CD4-positive, alpha-beta T cell treated with Interleukin-2 at 100 ng/mL for 4 hours (primary cell): ENCODE measurements around the gene MAGEB16.

Experiments
- DNase-seq: peaks from one replicate; pipeline ENCODE4 v3.0.0-alpha.2; 2020; ENCODE audit warnings: low spot score

MAGEB16 gene

DNA sequence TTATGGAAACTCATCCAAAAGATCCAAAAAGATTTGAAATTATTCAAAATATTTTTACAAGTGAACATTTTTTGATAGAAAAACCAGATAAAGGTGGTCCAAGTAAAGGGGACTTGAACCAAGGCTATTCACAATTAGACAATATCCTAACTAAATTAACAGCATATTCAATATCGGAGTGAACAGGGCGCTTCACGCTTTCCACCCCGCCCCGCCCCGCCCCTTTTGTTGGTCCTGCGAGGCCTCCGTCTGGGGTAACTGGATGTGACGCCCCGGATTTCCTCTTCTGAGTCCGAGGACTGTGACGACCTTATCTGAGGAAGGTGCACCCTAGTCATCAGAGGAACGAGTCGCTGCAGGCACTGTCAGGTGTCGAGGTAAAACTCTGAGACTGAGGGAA is at the start of gene MAGEB16:
MAGEB16 (plus strand) TSS at position 301 of the 400 bp plus-strand sequence. CDS start 3,855 bp downstream, outside the sequence.
- DNase-seq: no peak

DNA sequence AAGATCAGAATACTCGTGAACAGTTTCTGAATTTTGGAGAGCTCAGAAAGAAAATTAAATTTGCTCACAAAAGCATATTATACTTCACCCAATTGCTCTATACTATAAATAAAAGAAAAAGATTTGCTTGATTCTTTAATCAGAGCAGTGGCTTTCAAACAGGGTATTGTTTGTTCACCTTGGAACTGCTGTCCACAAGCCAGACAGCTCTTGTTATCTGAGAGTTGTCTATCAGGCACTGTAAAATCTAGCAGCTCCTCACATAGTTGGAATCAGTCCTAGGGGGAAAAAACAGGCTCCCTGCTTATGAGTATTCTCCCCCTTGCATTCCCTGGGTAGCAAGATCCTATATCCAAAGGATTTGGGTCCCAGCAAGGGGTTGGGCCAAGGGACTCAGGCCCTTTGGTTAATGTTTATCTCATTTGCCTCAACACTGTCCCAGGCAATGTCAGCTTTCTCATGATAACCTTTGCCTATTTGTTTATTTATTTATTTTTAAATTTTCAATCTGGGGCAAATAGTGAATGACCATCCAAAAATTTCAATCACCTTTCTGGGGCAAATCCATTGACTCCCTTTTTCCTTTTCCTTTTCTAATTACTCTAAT is 24.1 kb upstream of the MAGEB16 start:
- no peak for DNase-seq

DNA sequence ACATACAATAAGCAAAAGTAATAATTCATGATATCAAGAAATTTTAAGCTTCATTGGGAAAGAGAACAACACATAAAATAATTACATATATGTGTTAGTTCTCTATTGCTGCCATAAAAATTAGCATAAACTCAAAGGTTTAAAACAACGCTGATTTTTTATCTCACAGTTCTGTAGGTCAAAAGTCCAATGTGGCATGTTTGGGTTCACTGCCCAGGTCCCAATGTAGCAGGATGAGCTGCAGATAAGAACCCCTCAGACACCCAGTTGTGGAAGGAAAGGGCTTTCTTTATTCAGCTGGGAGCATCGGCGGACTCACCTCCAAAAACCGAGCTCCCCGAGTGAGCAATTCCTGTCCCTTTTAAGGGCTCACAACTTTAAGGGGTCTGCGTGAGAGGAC is 13.1 kb upstream of the MAGEB16 start:
- DNase-seq: no peak

DNA sequence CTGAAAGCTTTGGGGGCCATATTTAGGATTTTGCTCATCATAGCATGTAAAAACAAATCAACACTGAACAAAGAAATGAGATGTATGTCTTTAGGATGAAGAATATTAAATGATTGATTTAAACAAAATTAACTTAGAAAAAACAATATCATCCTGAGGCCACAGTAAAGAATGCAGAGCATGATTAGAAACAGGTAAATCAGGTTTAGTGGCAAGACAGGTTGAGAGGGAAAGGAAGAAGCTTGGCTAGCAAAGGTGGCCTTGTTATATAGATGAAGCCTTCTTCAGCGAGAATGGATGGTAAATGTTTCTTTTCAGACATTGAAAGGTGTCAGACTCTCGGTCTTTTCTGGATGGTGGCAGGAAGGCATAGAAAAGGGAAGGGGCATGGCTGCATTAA is 11.9 kb upstream of the MAGEB16 start:
- no peak for DNase-seq

DNA sequence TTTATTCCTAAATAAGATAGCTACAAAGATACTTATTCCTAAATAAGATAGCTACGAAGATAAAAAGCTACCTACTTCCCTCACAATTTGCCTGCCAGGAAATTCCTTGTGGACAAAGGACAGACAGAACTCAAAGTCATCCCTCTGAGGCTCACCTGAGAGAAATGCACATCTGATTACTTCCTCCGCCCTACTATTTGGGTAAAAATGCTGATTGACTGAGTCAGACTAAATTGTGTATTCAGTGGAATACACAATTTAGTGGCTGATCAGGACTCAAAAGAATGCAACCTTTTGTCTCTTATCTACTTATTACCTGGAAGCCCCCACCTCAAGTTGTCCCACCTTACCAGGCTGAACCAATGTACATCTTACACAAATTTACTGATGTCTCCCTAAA is 10.3 kb upstream of the MAGEB16 start:
- no peak for DNase-seq

DNA sequence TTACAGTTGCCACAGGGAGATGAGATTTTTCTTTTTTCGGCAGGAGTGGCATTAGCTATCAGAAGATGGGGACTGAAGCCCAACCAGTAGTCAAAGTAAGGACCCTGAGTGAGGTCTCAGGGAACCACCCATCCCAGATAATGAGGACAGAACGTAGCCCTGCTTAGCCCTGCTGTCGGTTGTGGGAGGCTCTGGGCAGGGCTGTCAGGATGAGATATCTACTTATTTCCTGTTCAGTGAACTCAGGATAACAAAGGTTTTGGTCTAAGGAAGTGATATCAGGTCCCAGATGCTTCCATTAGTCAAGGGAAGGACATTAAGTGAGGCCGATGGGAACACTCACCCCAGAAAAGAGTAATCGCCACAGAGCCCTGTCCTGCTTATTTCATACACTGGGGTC is 2.3 kb downstream of the MAGEB16 start:
- no peak for DNase-seq

DNA sequence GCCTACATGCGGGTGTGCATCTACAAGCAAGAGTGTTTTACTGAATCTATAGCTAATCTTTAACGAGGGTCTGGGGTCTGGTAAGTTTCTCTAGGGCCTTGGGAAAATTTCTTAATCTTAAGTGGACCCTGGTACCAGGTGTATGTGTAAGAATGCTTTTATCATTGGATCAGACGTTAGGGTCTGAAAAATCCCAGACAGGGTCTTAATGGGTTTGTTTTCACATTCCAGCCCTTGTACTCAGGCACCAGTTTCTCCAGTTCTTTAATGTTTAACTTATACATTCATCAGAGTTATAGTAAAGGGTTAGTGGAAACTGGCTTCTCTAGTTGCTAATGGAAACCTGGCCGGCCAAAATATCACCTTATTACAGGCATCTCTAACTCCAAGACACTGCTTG is 11.6 kb downstream of the MAGEB16 start:
- no peak for DNase-seq

DNA sequence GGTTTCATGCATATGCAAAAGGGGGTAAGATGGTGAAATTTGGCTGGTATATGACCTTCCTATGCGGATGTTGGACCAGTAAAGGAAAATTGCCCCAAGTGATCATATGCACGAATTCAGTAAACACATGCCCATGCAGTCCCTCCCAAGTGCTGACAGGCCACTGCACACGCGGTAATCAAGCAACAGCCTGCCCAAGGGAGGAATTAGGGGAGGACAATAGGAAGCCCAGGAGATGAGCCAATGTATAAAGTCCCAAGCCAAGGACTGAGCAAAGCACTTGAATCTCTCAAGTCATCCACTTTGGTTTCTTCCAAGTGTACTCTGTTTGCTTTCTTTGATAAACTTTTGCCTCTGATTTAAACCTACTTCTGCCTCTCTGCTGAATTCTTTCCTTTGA is 21.1 kb downstream of the MAGEB16 start:
- no peak for DNase-seq

DNA sequence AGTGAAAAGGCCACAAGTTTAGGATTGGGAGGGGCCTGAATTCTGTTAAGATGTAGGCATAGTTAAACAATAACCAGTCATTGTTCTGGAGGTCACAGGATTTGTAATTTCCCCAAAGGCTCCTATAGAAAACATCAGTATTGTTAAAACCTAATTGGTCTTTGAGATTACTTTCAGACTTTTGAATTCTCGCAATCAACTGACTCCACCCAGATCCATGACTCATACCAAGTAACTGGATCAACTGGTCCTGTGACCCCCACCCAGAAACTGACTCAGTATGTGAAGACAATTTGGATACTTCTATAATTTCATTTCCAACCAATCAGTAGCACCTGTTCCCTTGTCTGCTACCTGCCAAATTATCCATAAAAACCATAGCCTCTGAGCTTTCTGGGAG is 28.4 kb downstream of the MAGEB16 start:
- DNase-seq: no peak

DNA sequence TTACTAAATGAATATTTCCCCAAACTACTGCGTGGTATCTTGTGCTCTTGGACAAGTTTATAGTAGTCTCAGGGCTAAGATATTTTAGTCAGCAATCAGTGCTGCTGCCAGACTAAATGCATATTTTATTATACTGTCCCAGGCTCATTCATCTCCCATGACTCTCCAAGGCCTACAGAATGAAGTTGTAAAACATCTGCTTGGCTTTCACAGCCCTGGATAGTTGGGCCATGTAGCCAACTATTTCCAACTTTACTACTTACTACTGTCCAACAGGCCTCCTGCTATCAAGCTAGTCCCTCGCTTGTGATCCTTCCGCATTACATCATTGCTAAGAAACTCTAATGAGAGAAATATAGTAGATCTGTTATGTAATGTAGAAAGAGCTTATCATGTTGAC is 31.4 kb downstream of the MAGEB16 start:
- no peak for DNase-seq

DNA sequence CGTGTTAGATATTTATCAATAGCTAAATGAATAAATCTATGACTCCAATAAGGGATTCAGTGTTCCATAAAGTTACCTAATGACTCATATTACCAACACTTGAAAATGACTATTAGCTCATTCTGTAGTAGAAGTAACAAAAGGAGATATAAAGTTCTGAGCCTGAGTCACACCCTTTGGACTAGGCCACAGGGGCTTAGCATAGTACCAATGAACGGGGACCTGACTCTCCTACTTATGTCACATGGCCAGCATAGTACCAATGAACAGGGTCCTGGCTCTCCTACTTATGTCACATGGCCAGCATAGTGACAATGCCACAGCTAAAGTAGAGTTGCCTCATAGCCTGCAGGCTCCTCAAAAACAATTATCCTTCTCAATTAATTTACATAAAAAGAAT is 43.7 kb downstream of the MAGEB16 start:
- no peak for DNase-seq

DNA sequence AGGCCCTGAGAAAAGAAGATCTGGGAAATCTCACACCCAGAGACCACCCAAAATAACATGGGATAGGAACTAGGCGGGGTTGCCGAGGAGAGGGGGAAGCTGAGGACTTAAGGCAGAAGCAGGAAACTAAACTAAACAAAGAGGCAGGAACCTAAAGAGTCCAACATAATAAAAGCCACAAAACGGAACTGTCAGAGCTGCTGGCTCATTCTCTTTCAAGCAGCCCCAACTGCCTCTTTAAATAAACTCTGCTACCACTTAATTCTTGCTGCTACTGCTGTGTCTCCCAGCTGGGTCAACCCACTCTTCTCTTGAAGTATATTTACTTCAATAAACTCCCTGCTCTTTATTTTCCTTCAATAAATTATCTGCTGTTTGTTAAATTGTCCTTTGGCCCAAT is 44.5 kb downstream of the MAGEB16 start:
- DNase-seq: no peak

DNA sequence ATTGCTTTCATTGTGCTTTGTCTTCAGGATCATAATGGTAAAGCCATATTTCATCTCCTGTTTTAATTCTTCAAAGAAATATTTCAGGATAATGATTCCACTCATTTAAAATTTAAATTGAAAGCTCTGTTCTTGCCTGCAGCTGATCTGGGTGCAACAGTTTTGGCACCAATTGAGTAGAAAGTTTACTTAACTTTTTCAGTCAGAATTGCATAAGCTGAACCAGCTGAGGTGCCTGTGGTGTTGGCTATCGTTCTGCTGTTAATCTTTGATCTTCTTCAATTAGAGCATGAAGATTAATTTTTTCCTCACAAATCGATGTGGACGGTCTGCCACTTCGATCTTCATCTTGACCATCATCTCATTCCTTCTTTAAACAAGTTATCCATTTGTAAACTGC is 49.6 kb downstream of the MAGEB16 start:
- no peak for DNase-seq
